K562 (cell line): Measurements from ENCODE around the gene SLC22A4. TPM values are rescaled to one million over a fixed set of nuclear protein-coding genes. Genes with fewer than 3 reads are reported as not detected.
A peak's percentile ranks its signal among the peaks of the same experiment; 100 is the strongest.

Source experiments
- ASH1L ChIP-seq: fragments of 450-650 bp; IDR thresholded peaks from 2 replicates; pipeline ENCODE4 v1.6.1; 2018; ENCODE audit warnings: borderline replicate concordance, mild to moderate bottlenecking, low read depth; ENCODE audit not compliant: partially characterized antibody
- BRD4 ChIP-seq: fragments of 200-600 bp; sonication (generic); IDR thresholded peaks from 2 replicates; pipeline ENCODE4 v1.6.1; 2017; ENCODE audit warnings: inconsistent platforms
- ELF1 ChIP-seq: fragments of 200-800 bp; sonication (Bioruptor generic); IDR thresholded peaks from 2 replicates; pipeline ENCODE4 v1.6.1; 2016; ENCODE audit warnings: missing genetic modification characterization, missing compliant biosample characterization
- EZH2 ChIP-seq: IDR thresholded peaks from 2 replicates; pipeline ENCODE4 v1.6.1; 2012; ENCODE audit warnings: low read depth, mild to moderate bottlenecking, inconsistent platforms, low read length, borderline replicate concordance
- HDGF ChIP-seq: fragments of 450-650 bp; IDR thresholded peaks from 2 replicates; pipeline ENCODE4 v1.6.1; 2016
- MECOM ChIP-seq: fragments of 250-450 bp; sonication (Bioruptor Pico); IDR thresholded peaks from 2 replicates; pipeline ENCODE4 v1.8.0; 2022; ENCODE audit warnings: inconsistent platforms
- MGA ChIP-seq: fragments of 450-650 bp; IDR thresholded peaks from 2 replicates; pipeline ENCODE4 v1.6.1; 2016; ENCODE audit warnings: mild to moderate bottlenecking, moderate library complexity
- NR2C2 ChIP-seq, 2 experiments: fragments of 200-800 bp in 1 of 2; sonication (Bioruptor generic) in 1 of 2; sonication (generic) in 1 of 2; formaldehyde crosslinking in 1 of 2; IDR thresholded peaks; 2 replicates each; pipeline versions ENCODE4 v1.6.1 to v1.8.0; 2016 to 2022; ENCODE audit warnings: mild to moderate bottlenecking in 1 of 2, missing compliant biosample characterization in 1 of 2, missing genetic modification characterization in 1 of 2, missing genetic modification reagents in 1 of 2
- RHOXF2B ChIP-seq: fragments of 250-450 bp; sonication (Bioruptor Pico); conservative IDR thresholded peaks from 2 replicates; pipeline ENCODE4 v1.5.1; 2021
- SP2 ChIP-seq: IDR thresholded peaks from 2 replicates; pipeline ENCODE4 v1.6.1; 2011; ENCODE audit warnings: mild to moderate bottlenecking, low read depth, low read length, moderate library complexity; ENCODE audit not compliant: poor library complexity, severe bottlenecking; ENCODE audit errors: extremely low read depth
- SREBF1 ChIP-seq: fragments of 150-350 bp; IDR thresholded peaks from 2 replicates; pipeline ENCODE4 v1.6.1; 2014; ENCODE audit warnings: antibody characterized with exemption, low read depth, low read length, borderline replicate concordance
- ZHX1 ChIP-seq: fragments of 150-350 bp; conservative IDR thresholded peaks from 2 replicates; pipeline ENCODE4 v1.6.1; 2014; ENCODE audit warnings: low read length
- ZNF431 ChIP-seq: sonication (generic); formaldehyde crosslinking; IDR thresholded peaks from 2 replicates; pipeline ENCODE4 v1.8.0; 2022; ENCODE audit warnings: mild to moderate bottlenecking, missing genetic modification reagents
- ZNF76 ChIP-seq: fragments of 250-450 bp; sonication (Bioruptor Pico); IDR thresholded peaks from 2 replicates; pipeline ENCODE4 v1.4.0; 2020; ENCODE audit warnings: mild to moderate bottlenecking, moderate library complexity, borderline replicate concordance
- ZNF77 ChIP-seq: fragments of 250-450 bp; sonication (Bioruptor Pico); IDR thresholded peaks from 2 replicates; pipeline ENCODE4 v1.5.0; 2020
- polyA plus RNA-seq, 8 experiments: library from polyadenylated mRNA; depleted of rRNA in 4 of 8; stranded (reverse) in 5 of 8; unstranded in 3 of 8; fragments of >200 nt; fragmentation: Nextera tagmentation in 2 of 8; fragmentation: Illumina TruSeq in 1 of 8; extraction: Ambion mirVana in 2 of 8; extraction: Trizol in 1 of 8; gene quantifications; 2 replicates each; pipeline versions ENCODE4 v1.2.1 to v1.2.3, GENCODE V29; 2011 to 2014; ENCODE audit warnings: inconsistent platforms in 1 of 8, missing spikeins in 1 of 8
- total RNA-seq, 7 experiments: library from RNA; depleted of rRNA in 6 of 7; stranded (reverse); fragments of >200 nt in 6 of 7; fragmentation: Illumina TruSeq in 2 of 7; extraction: Trizol in 2 of 7; gene quantifications; 2 replicates each; pipeline versions ENCODE4 v1.2.1 to v1.2.3, GENCODE V29; 2011 to 2021; ENCODE audit warnings: low replicate concordance in 1 of 7

Gene SLC22A4
- total and polyA plus RNA-seq, 9 of the 15 experiments (the other 6 are each of a cell fraction or from before 2014, with no cell fraction given), result 2.7 to 9.5 (median 6.2) TPM

GRCh38 chr5:132313961-132314432 is 19.8 kb downstream of the SLC22A4 start (continued):
- no peak for TF ChIP-seq ZHX1
- TF ChIP-seq SREBF1, result no peak
- no peak for TF ChIP-seq RHOXF2B (CRISPR knock-in tag)
- no peak for TF ChIP-seq ZNF77 (CRISPR knock-in tag)
- no peak for TF ChIP-seq SP2
- TF ChIP-seq NR2C2 (CRISPR knock-in tag; IDR thresholded peaks at IDR 0.05), result no peak
- TF ChIP-seq NR2C2 (tag; IDR thresholded peaks at IDR 0.05), result no peak
- TF ChIP-seq EZH2, result no peak
- TF ChIP-seq ZNF431 (CRISPR knock-in tag), result no peak
- no peak for TF ChIP-seq ASH1L
- TF ChIP-seq MECOM (CRISPR knock-in tag), result peak; percentile 85; the same call in 1 of the 2 replicates
- TF ChIP-seq HDGF, result no peak
- no peak for TF ChIP-seq BRD4
- TF ChIP-seq ZNF76 (CRISPR knock-in tag), result no peak
- TF ChIP-seq ELF1, result no peak
- TF ChIP-seq MGA, result no peak
